ENCODE results near the gene SH3RF3.

The SH3RF3 gene

DNA sequence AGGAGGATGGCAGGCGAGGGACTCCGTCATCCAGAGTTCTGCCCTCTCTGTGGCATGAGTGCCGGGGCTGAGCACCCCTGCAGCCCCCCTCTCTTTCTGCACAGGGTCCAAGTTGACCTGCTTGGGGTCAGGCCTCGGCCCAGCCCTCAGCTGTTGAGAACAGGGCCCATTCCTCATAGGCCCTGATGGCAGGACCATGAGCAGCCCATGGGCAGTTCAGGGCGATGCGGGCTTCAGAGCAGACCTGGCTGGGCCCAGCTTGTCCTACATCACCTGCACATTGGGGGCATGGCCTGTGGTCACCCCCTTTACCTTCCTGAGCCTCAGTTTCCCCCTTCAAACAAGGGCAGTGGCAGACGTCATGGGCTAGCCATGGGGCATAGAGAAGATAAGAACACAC, 246.7 kb downstream of the SH3RF3 start:
- H2AK5ac ChIP-seq (ENCODE audit: low read depth, low read length), result no peak overlapping the region
- no peaks in the 10 kb centered on the region for H3K79me1 ChIP-seq (ENCODE audit: low read depth, low read length)
- H3K18ac ChIP-seq (ENCODE audit: low read length), result peak overlapping the region; percentile 51
- H3K27ac ChIP-seq (replicated peaks; ENCODE audit: low read length), result no peak overlapping the region
- H2BK5ac ChIP-seq (ENCODE audit: low read length), result no peak overlapping the region
- peaks cover 0 to 13% (median 0%) of the 10 kb centered on the region in 3 experiments for H3K27me3 ChIP-seq (ENCODE audit: control insufficient read depth in 3 of 3, insufficient read depth in 3 of 3, low read depth in 1 of 3, low read length in 3 of 3)
- H3K4me3 ChIP-seq (ENCODE audit: low read length in 2 of 2), result no peak overlapping the region
- WGBS, 2 donors (ENCODE audit: extremely low coverage in 2 of 2, insufficient read length in 2 of 2, insufficient replicate concordance in 1 of 2), result no CpG with 5 or more reads among the region's 7 CpGs
- no peak overlapping the region for H3K9ac ChIP-seq (ENCODE audit: low read depth, low read length, poor library complexity)
- H3K4me1 ChIP-seq (ENCODE audit: control insufficient read depth in 2 of 2, insufficient read depth in 1 of 2, low read depth in 1 of 2, low read length in 2 of 2), result peaks cover 4% of the 10 kb centered on the region in 2 donors
- no peak overlapping the region for H3K23ac ChIP-seq (ENCODE audit: low read depth, low read length, poor library complexity)
- H3K4ac ChIP-seq (ENCODE audit: low read length), result no peak overlapping the region
- H3K14ac ChIP-seq (ENCODE audit: low read length), result no peak overlapping the region
- H2BK120ac ChIP-seq (ENCODE audit: low read depth, low read length), result no peak overlapping the region
- no peak overlapping the region for H2AFZ ChIP-seq (ENCODE audit: low read length)
- H4K91ac ChIP-seq (ENCODE audit: low read depth, low read length, poor library complexity), result peak overlapping the region; percentile 34
- H3K9me3 ChIP-seq (replicated peaks in 1 of 2; ENCODE audit: control insufficient read depth in 2 of 2, insufficient read depth in 1 of 2, low read depth in 1 of 2, low read length in 2 of 2), result no peaks in the 10 kb centered on the region
- H4K8ac ChIP-seq (ENCODE audit: low read depth, low read length), result no peak overlapping the region
- DNase-seq (ENCODE audit: low spot score), result no peak
- H2BK15ac ChIP-seq (ENCODE audit: low read length), result no peak overlapping the region
- H3K36me3 ChIP-seq (replicated peaks in 1 of 2; ENCODE audit: control insufficient read depth in 2 of 2, insufficient read depth in 2 of 2, low read length in 2 of 2), result no peaks in the 10 kb centered on the region
- no peak overlapping the region for H3K4me2 ChIP-seq (ENCODE audit: insufficient read depth, low read length, poor library complexity, severe bottlenecking)
- H2BK12ac ChIP-seq (ENCODE audit: low read length), result no peak overlapping the region

DNA sequence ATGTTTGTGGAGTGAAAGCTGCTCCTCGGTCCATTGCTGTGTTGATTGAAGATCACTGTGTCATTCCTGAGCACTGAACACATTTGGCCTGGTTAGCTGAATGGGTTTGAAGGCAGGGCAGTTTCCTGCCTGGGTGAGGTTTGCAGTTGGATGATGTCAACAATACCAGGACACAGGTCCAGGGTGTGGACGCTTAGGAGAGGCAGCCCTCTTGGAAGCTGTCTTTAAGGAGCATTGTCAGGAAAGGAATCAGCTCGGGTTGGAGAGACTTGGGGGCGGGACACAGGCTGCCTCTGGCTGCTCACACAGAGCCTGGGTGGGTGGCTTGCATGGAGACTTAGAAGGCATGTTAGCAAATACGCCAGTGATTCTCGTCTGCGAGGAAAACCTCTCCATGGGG, 247.1 kb downstream of the SH3RF3 start:
- DNase-seq (ENCODE audit: low spot score), result no peak
- WGBS, 2 donors (ENCODE audit: extremely low coverage in 2 of 2, insufficient read length in 2 of 2, insufficient replicate concordance in 1 of 2), result no CpG with 5 or more reads among the region's 7 CpGs

DNA sequence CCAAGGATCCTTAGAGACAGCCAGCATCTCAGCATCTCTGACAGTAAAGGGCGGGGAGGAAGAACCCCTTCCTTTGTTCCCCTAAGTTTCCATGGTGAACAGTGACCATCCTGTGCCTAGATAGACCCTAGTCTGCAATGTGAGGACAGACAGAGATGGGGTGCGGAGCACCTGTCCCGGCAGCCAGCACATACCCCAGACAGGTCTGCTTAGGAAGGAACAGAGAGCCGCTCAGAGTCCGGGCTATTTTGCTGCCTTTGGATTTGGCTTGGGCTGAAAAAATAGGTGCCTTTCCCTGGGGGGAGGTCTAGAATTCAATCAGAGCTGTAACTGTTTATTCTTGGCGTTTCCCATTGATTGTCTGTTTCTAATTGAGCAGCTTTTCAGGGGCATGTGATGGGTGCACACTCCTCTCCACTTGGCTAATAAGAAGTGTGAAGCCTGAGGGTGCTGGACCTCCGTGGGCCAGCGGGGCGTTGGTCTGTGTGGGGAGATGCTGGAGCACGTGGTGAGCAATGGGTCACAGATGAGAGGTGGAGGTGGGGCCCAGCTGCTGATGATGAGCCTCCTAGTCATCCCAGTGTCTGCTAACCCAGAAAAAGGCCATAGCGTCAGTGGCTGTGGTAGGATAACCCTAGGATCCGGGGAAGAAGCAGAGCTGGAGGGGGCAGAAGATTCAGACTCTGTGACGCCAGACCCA, 247.9 kb downstream of the SH3RF3 start:
- H3K14ac ChIP-seq (ENCODE audit: low read length), result no peak overlapping the region
- peaks cover 0 to 26% (median 0%) of the 10 kb centered on the region in 3 experiments for H3K27me3 ChIP-seq (ENCODE audit: control insufficient read depth in 3 of 3, insufficient read depth in 3 of 3, low read depth in 1 of 3, low read length in 3 of 3)
- peaks cover 3 to 4% of the 10 kb centered on the region in 2 donors for H3K4me1 ChIP-seq (ENCODE audit: control insufficient read depth in 2 of 2, insufficient read depth in 1 of 2, low read depth in 1 of 2, low read length in 2 of 2)
- H3K9ac ChIP-seq (ENCODE audit: low read depth, low read length, poor library complexity), result no peak overlapping the region
- no peak overlapping the region for H4K91ac ChIP-seq (ENCODE audit: low read depth, low read length, poor library complexity)
- H3K79me1 ChIP-seq (ENCODE audit: low read depth, low read length), result no peaks in the 10 kb centered on the region
- no peak for DNase-seq (ENCODE audit: low spot score)
- H2BK15ac ChIP-seq (ENCODE audit: low read length), result no peak overlapping the region
- no peak overlapping the region for H3K27ac ChIP-seq (replicated peaks; ENCODE audit: low read length)
- no peak overlapping the region for H2BK12ac ChIP-seq (ENCODE audit: low read length)
- no peak overlapping the region for H3K18ac ChIP-seq (ENCODE audit: low read length)
- no peak overlapping the region for H3K4me2 ChIP-seq (ENCODE audit: insufficient read depth, low read length, poor library complexity, severe bottlenecking)
- H3K4ac ChIP-seq (ENCODE audit: low read length), result no peak overlapping the region
- no peak overlapping the region for H2BK5ac ChIP-seq (ENCODE audit: low read length)
- no peak overlapping the region for H3K4me3 ChIP-seq (ENCODE audit: low read length in 2 of 2)
- H4K8ac ChIP-seq (ENCODE audit: low read depth, low read length), result no peak overlapping the region
- H2AFZ ChIP-seq (ENCODE audit: low read length), result no peak overlapping the region
- H2BK120ac ChIP-seq (ENCODE audit: low read depth, low read length), result no peak overlapping the region
- H3K9me3 ChIP-seq (replicated peaks in 1 of 2; ENCODE audit: control insufficient read depth in 2 of 2, insufficient read depth in 1 of 2, low read depth in 1 of 2, low read length in 2 of 2), result no peaks in the 10 kb centered on the region
- H3K36me3 ChIP-seq (replicated peaks in 1 of 2; ENCODE audit: control insufficient read depth in 2 of 2, insufficient read depth in 2 of 2, low read length in 2 of 2), result no peaks in the 10 kb centered on the region
- H2AK5ac ChIP-seq (ENCODE audit: low read depth, low read length), result no peak overlapping the region
- H3K23ac ChIP-seq (ENCODE audit: low read depth, low read length, poor library complexity), result peak overlapping the region; percentile 7
- no CpG with 5 or more reads among the region's 13 CpGs for WGBS, 2 donors (ENCODE audit: extremely low coverage in 2 of 2, insufficient read length in 2 of 2, insufficient replicate concordance in 1 of 2)

More for the DNA sequence above, 247.1 kb downstream of the SH3RF3 start:
- H4K8ac ChIP-seq (ENCODE audit: low read depth, low read length), result no peak overlapping the region
- no peak overlapping the region for H2BK5ac ChIP-seq (ENCODE audit: low read length)
- no peak overlapping the region for H3K4me2 ChIP-seq (ENCODE audit: insufficient read depth, low read length, poor library complexity, severe bottlenecking)
- no peak overlapping the region for H3K4ac ChIP-seq (ENCODE audit: low read length)
- peak overlapping the region; percentile 23 for H3K14ac ChIP-seq (ENCODE audit: low read length)
- no peaks in the 10 kb centered on the region for H3K36me3 ChIP-seq (replicated peaks in 1 of 2; ENCODE audit: control insufficient read depth in 2 of 2, insufficient read depth in 2 of 2, low read length in 2 of 2)
- no peak overlapping the region for H3K27ac ChIP-seq (replicated peaks; ENCODE audit: low read length)
- H2BK120ac ChIP-seq (ENCODE audit: low read depth, low read length), result no peak overlapping the region
- no peak overlapping the region for H2BK15ac ChIP-seq (ENCODE audit: low read length)
- no peak overlapping the region for H2AFZ ChIP-seq (ENCODE audit: low read length)
- no peak overlapping the region for H2AK5ac ChIP-seq (ENCODE audit: low read depth, low read length)
- peaks cover 0 to 18% (median 0%) of the 10 kb centered on the region in 3 experiments for H3K27me3 ChIP-seq (ENCODE audit: control insufficient read depth in 3 of 3, insufficient read depth in 3 of 3, low read depth in 1 of 3, low read length in 3 of 3)
- H3K4me3 ChIP-seq (ENCODE audit: low read length in 2 of 2), result no peak overlapping the region
- peaks cover 4% of the 10 kb centered on the region in 2 donors for H3K4me1 ChIP-seq (ENCODE audit: control insufficient read depth in 2 of 2, insufficient read depth in 1 of 2, low read depth in 1 of 2, low read length in 2 of 2)
- no peaks in the 10 kb centered on the region for H3K79me1 ChIP-seq (ENCODE audit: low read depth, low read length)
- no peaks in the 10 kb centered on the region for H3K9me3 ChIP-seq (replicated peaks in 1 of 2; ENCODE audit: control insufficient read depth in 2 of 2, insufficient read depth in 1 of 2, low read depth in 1 of 2, low read length in 2 of 2)
- no peak overlapping the region for H3K18ac ChIP-seq (ENCODE audit: low read length)
- H3K9ac ChIP-seq (ENCODE audit: low read depth, low read length, poor library complexity), result no peak overlapping the region
- no peak overlapping the region for H3K23ac ChIP-seq (ENCODE audit: low read depth, low read length, poor library complexity)
- no peak overlapping the region for H2BK12ac ChIP-seq (ENCODE audit: low read length)
- no peak overlapping the region for H4K91ac ChIP-seq (ENCODE audit: low read depth, low read length, poor library complexity)

DNA sequence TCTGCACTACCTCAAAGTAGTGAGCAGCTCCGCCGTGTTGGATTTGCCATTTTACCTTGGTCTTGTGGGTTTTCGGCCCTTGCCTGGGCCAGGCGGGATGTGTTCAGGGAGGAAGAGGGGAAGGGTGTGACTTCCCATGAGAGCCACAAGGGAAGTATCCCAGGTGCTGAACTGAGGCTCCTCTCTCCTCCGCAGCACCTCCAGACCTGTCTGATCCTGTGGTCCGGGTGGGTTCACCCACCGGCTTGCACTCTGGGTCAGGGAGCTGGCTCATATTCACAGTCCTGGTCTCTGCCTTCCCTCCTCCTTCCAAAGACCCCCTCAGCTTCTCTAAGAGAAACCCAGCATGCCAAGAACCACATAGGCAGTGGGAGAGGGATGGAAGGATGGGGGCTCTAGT, 249.0 kb downstream of the SH3RF3 start:
- Histone ChIP-seq H3K9me3 (replicated peaks in 1 of 2; ENCODE audit: control insufficient read depth in 2 of 2, insufficient read depth in 1 of 2, low read depth in 1 of 2, low read length in 2 of 2) (no peaks in the 10 kb centered on the region), H3K4me2 (ENCODE audit: insufficient read depth, low read length, poor library complexity, severe bottlenecking) (no peak overlapping the region), H3K4me3 (ENCODE audit: low read length in 2 of 2) (no peak overlapping the region), H3K36me3 (replicated peaks in 1 of 2; ENCODE audit: control insufficient read depth in 2 of 2, insufficient read depth in 2 of 2, low read length in 2 of 2) (no peaks in the 10 kb centered on the region), H3K79me1 (ENCODE audit: low read depth, low read length) (no peaks in the 10 kb centered on the region), H2AK5ac (ENCODE audit: low read depth, low read length) (no peak overlapping the region), H3K27me3 (ENCODE audit: control insufficient read depth in 3 of 3, insufficient read depth in 3 of 3, low read depth in 1 of 3, low read length in 3 of 3) (peaks cover 0 to 36% (median 0%) of the 10 kb centered on the region in 3 experiments), H2BK12ac (ENCODE audit: low read length) (no peak overlapping the region), H3K14ac (ENCODE audit: low read length) (no peak overlapping the region), H4K8ac (ENCODE audit: low read depth, low read length) (no peak overlapping the region), H3K23ac (ENCODE audit: low read depth, low read length, poor library complexity) (no peak overlapping the region), H3K4me1 (ENCODE audit: control insufficient read depth in 2 of 2, insufficient read depth in 1 of 2, low read depth in 1 of 2, low read length in 2 of 2) (peaks cover 4 to 10% of the 10 kb centered on the region in 2 donors), H3K9ac (ENCODE audit: low read depth, low read length, poor library complexity) (no peak overlapping the region), H3K27ac (replicated peaks; ENCODE audit: low read length) (no peak overlapping the region), H4K91ac (ENCODE audit: low read depth, low read length, poor library complexity) (no peak overlapping the region), H2BK5ac (ENCODE audit: low read length) (no peak overlapping the region), H2AFZ (ENCODE audit: low read length) (no peak overlapping the region), H3K4ac (ENCODE audit: low read length) (no peak overlapping the region), H2BK120ac (ENCODE audit: low read depth, low read length) (no peak overlapping the region), H3K18ac (ENCODE audit: low read length) (no peak overlapping the region), H2BK15ac (ENCODE audit: low read length) (no peak overlapping the region)
- WGBS, 2 donors (ENCODE audit: extremely low coverage in 2 of 2, insufficient read length in 2 of 2, insufficient replicate concordance in 1 of 2), result no CpG with 5 or more reads among the region's 7 CpGs
- DNase-seq (ENCODE audit: low spot score), result no peak
